TTC549 (cell line): ENCODE results near the gene GPR158.
"Not testable (repeated sequence)": the region's sequence is repeated elsewhere in the genome, so short reads cannot be mapped to it uniquely, and the experiment has no call there.

Source experiments
- FAIRE-seq: peaks from 2 replicates; lab custom pipeline; 2012; peaks lifted over from hg19 to GRCh38; lab: Jason Lieb, UNC

GPR158 gene

GRCh38 chr10:25174461-25175230 is at the start of gene GPR158:
Gene GPR158 (plus strand): TSS chr10:25175001. CDS start chr10:25175421, 420 bp downstream.
- FAIRE-seq: no peak

DNA sequence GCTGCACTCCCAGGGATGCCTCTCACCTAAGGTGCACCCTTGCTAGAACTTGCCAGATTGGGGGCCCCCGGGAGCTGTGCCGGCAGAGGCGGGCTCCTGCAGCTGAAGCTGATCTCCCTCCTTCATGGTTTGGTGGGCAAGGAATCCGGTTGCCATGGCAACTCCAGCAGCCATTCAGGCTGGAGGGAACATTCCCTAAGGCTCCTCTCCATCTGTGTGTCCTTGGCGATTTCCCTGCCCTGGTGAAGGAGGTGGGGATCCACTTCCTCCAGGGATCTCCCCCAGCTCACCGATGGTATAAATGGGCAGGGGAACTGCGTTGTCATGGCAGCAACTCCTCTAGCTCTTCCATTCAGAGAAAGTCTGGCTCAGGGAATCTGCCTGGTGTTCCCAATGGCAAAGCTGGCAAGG is 49.6 kb upstream of the GPR158 start:
- FAIRE-seq: no peak

- no peak for FAIRE-seq
Measured at GRCh38 chr10:25129592-25129991, 45.2 kb upstream of the GPR158 start.

DNA sequence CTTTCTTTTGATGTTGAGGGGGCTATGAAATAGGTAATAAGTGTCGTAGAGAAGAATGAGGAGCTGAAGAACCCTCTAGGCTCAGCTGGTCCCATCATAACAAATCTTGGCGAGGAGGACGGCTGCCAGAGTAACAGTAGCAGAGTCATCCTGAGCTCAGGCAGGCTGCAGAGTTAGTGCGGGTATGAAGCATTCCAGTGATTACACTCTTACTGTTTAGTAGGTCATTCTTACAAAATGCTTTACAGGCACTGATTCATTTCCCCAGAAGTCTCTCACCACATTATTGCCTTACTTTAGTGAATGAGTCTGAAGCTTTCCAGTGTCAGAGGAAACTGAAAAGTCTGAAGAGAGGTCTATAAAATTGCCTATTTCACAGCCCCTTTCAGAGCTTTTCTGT is 43.9 kb upstream of the GPR158 start:
- FAIRE-seq: no peak

DNA sequence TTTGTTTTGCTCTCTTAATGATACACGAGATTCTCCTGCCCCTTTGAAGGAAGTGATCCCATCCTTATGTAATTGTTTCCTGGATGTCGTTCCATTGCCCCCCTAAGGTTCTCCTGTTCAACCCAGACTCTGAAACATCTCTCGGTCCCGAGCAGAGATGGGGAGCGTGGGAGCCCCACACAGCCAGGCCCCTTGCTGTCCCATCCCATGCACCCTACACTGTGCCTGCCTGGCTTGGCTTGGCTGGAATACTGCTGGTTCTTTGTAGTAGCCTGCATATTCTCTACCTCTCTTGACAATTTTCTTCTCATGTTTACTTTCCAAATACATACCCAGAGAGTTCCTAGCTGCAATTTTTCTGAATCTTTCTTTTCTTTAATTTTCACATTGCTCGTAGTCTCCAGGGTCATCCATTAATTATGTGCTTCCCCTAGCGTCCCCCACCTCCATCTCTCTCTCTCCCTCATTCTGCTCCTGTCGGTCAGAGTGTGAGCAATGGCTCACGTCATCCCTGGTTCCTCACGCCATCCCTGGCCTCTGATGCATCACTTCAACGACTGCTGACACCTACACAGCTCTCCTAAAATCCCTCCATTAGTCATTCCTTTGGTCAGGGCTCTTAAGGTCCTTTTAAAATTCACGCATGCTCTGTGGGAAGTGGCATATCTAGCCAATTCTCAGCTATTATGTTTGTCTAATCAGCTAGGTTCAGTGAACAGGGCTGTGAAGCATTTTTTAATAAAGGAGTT is 32.5 kb upstream of the GPR158 start:
- no peak for FAIRE-seq

- FAIRE-seq: no peak
Measured at GRCh38 chr10:25157650-25158049, 17.2 kb upstream of the GPR158 start.

GRCh38 chr10:25159591-25159990 is 15.2 kb upstream of the GPR158 start:
- no peak for FAIRE-seq

- FAIRE-seq: no peak
Measured at GRCh38 chr10:25162391-25162790, 12.4 kb upstream of the GPR158 start.

DNA sequence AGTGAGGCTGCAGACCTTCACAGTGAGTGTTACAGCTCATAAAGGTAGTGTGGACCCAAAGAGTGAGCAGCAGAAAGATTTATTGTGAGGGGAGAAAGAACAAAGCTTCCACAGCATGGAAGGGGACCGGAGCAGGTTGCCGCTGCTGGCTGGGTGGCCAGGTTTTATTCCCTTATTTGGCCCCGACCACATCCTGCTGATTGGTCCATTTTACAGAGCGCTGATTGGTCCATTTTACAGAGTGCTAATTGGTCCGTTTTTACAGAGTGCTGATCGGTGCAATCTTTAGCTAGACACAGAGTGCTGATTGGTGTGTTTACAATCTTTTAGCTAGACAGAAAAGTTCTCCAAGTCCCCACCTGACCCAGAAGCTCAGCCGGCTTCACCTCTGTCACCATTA is 11.3 kb upstream of the GPR158 start:
- FAIRE-seq: not testable (repeated sequence)

GRCh38 chr10:25169740-25170139 is 5.1 kb upstream of the GPR158 start:
- no peak for FAIRE-seq

DNA sequence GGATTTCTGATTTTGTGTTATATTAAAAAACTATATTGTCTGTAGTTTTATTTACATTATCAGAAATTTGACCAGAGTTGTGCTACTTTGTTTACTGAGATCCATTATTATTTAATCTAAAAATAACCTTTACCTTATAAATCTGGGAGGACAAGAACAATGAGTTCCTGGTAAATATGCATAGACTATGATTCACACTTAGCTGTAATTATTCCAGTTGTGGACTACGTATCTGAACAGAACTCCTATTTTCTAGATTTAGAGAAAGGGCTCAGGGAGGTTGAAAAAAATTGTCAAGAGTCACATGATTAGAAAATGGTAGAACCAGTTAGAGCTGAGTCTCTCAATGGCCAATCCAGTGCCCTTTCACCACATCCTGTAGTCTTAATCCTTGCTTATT is 4.2 kb upstream of the GPR158 start:
- no peak for FAIRE-seq

DNA sequence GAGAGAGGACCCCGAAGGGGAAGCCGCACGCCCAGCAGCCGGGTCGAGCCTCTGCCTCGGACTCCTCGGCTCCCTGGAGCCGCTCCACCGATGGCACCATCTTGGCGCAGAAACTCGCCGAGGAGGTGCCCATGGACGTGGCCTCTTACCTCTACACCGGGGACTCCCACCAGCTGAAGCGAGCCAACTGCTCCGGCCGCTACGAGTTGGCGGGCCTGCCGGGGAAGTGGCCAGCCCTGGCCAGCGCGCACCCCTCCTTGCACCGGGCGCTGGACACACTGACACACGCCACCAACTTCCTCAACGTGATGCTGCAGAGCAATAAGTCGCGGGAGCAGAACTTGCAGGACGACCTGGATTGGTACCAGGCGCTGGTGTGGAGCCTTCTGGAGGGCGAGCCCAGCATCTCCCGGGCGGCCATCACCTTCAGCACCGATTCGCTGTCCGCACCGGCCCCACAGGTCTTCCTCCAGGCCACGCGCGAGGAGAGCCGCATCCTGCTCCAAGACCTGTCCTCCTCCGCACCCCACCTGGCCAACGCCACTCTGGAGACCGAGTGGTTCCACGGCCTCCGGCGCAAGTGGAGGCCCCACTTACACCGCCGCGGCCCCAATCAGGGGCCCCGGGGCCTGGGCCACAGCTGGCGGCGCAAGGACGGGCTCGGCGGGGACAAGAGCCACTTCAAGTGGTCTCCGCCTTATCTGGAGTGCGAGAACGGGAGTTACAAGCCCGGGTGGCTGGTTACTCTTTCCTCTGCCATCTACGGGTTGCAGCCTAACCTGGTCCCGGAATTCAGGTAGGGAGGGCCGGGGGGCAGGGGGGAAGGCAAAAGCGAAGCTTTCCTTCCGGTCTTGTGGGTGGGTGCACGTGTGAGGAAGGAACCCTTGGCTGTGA is 973 bp downstream of the GPR158 start:
- no peak for FAIRE-seq

GRCh38 chr10:25176421-25176968 is 1.7 kb downstream of the GPR158 start:
- no peak for FAIRE-seq

DNA sequence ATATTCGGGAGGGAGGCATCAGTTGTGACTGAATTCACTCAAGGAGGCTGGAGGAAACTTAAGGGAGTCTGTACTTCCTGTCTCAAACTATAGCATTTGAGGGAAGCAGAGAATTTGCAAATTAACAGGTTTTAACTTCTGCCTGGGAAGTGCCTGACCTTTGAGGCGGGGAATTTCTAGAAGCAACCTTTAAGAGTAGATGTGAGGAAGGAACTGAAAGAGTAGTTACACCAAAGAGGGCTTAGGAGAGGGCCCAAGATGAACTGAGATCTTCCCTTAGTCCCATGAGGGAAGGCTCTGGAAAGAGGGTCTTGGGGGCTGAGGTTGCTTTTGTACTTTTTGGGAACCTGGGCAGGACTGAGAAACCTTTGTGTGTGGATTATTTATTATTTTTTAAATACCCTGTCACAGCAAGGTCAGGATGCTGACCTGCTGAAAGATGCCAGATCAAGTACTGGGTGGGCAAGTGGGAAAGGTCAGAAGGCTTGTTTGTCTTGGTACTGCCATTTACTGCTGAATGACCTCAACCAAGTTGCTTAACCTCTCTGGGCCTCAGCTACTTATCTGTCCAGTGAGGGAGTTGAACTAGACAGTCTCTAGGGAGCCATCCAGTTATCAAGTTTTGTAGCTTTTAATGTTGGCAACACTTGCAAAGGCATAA is 2.4 kb downstream of the GPR158 start:
- no peak for FAIRE-seq

- FAIRE-seq: no peak
Measured at GRCh38 chr10:25177754-25178135, 2.9 kb downstream of the GPR158 start.

GRCh38 chr10:25178411-25178810 is 3.6 kb downstream of the GPR158 start:
- no peak for FAIRE-seq

DNA sequence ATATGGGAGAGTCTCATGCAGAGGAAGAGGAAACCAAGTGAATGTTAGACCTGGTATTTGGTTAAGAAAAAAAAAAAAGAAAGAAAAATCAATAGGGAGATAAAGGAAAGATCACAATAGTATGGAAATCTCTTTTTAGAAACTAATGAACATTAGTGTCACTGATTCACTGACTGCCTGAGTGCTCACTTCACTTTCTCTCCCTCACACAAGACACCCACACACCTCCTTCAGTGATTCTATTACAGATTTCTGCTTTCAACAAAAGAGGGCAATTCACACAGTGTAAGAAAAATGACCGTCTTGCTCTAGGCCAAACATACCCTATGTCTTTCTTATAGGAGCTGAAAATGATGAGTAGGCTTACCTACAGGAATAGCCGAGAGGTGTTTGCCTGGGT is 6.0 kb downstream of the GPR158 start:
- no peak for FAIRE-seq

DNA sequence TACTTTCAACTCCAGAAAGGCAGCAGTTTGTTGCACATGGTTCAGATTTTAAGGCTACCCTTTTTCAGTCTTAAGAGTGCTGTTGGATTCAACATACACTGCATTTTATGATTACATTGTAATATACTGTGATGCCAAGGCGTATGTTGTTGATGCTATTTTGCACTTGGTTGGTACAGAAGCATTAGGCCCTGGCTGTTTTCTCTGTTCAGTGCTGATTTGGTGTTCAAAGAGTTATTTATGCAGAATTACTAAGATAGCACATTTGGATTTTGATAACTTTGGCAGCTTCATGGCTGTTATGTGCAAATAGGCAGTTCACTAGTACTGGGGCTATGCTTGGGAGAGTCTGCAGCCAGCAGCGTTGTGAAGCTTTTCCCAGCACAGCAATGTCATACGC is 7.8 kb downstream of the GPR158 start:
- FAIRE-seq: no peak

DNA sequence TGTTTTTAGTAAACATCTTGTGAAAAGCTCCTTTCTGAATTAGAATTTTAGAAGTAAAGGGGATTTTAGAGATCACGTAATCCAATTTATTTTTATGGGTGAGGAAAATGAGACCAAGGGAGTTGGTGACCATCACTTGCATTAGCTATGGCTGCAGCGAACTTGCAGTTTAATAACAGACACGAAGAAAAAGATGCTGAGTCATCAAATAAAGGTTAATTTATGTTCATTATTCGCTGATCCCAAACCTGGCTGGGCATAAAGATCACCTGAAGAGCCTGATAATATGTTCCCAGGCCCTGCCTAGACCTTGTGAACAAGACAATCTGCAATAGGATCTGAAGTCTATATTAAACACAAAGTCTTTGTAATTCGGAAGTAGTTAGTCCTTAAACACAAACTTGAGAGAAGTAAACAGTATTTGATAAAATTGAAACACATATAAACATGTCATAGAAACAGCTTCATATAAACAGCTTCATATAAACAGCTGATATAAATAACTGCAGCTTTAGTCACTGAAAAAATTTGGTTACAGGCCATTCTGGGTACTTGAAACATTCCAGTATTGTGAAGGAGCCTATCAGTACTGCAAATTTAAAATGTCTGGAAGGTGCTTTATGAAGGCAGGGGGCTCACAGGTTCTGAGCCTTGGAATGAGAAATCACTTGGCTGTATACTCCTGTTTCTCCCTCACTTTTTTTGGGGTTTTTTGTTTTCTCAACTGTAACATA is 16.5 kb downstream of the GPR158 start:
- no peak for FAIRE-seq

GRCh38 chr10:25198151-25198550 is 23.4 kb downstream of the GPR158 start:
- no peak for FAIRE-seq
